HepG2 (cell line): Measurements from ENCODE around the gene FBXO2. TPM values are rescaled to one million over a fixed set of nuclear protein-coding genes. Genes with fewer than 3 reads are reported as not detected.

ENCODE experiments used
- MEF2D ChIP-seq: sonication (generic); formaldehyde crosslinking; IDR thresholded peaks from 2 replicates; pipeline ENCODE4 v1.5.1; 2020; ENCODE audit warnings: mild to moderate bottlenecking, missing genetic modification reagents
- PAF1 ChIP-seq: IDR thresholded peaks from 2 replicates; pipeline ENCODE4 v1.6.1; 2016; ENCODE audit warnings: missing genetic modification reagents, missing compliant biosample characterization
- PRDM15 ChIP-seq: sonication (generic); formaldehyde crosslinking; IDR thresholded peaks from 2 replicates; pipeline ENCODE4 v1.4.0; 2020; ENCODE audit warnings: missing genetic modification reagents
- PRPF4 ChIP-seq: fragments of 200-400 bp; formaldehyde crosslinking; IDR thresholded peaks from 2 replicates; pipeline ENCODE4 v1.6.1; 2016; ENCODE audit warnings: low read length, low read depth; ENCODE audit not compliant: poor library complexity, severe bottlenecking
- SP140L ChIP-seq: sonication (generic); formaldehyde crosslinking; IDR thresholded peaks from 2 replicates; pipeline ENCODE4 v1.4.0; 2020; ENCODE audit warnings: missing genetic modification reagents, borderline replicate concordance
- USF2 ChIP-seq, 2 experiments: sonication (generic) in 1 of 2; formaldehyde crosslinking in 1 of 2; IDR thresholded peaks; 2 replicates each; pipeline versions ENCODE4 v1.5.1 to v1.6.1; 2011 to 2020; ENCODE audit warnings: borderline replicate concordance in 1 of 2, low read depth in 1 of 2, low read length in 1 of 2, mild to moderate bottlenecking in 1 of 2, missing genetic modification reagents in 1 of 2, moderate library complexity in 1 of 2
- YEATS2 ChIP-seq: sonication (generic); formaldehyde crosslinking; IDR thresholded peaks from 2 replicates; pipeline ENCODE4 v1.4.0; 2020; ENCODE audit warnings: missing genetic modification reagents, borderline replicate concordance
- ZBTB20 ChIP-seq: sonication (generic); formaldehyde crosslinking; IDR thresholded peaks from 2 replicates; pipeline ENCODE4 v1.8.1; 2023; ENCODE audit warnings: missing genetic modification reagents, low read depth, mild to moderate bottlenecking, borderline replicate concordance
- ZNF331 ChIP-seq: sonication (generic); formaldehyde crosslinking; IDR thresholded peaks from 2 replicates; pipeline ENCODE4 v1.4.0; 2020; ENCODE audit warnings: missing genetic modification reagents
- ZNF367 ChIP-seq: sonication (generic); formaldehyde crosslinking; IDR thresholded peaks from 2 replicates; pipeline ENCODE4 v1.4.0; 2020; ENCODE audit warnings: missing genetic modification reagents, borderline replicate concordance
- ZNF510 ChIP-seq: sonication (generic); formaldehyde crosslinking; IDR thresholded peaks from 2 replicates; pipeline ENCODE4 v1.4.0; 2020; ENCODE audit warnings: low read depth, mild to moderate bottlenecking, missing genetic modification reagents
- ZNF709 ChIP-seq: sonication (generic); formaldehyde crosslinking; IDR thresholded peaks from 2 replicates; pipeline ENCODE4 v1.5.0; 2020; ENCODE audit warnings: mild to moderate bottlenecking, missing genetic modification reagents
- ZSCAN9 ChIP-seq: IDR thresholded peaks from 2 replicates; pipeline ENCODE4 v1.6.1; 2016; ENCODE audit warnings: borderline replicate concordance
- polyA plus RNA-seq, 8 experiments: library from polyadenylated mRNA; depleted of rRNA in 3 of 8; stranded (reverse) in 7 of 8; unstranded in 1 of 8; fragments of >200 nt; fragmentation: Illumina TruSeq in 4 of 8; extraction: Trizol in 4 of 8; gene quantifications; 2 replicates each; pipeline versions ENCODE4 v1.2.1 to v1.2.3, GENCODE V29; 2011 to 2016; ENCODE audit warnings: low read depth in 4 of 8, missing spikeins in 1 of 8, mixed read lengths in 1 of 8; ENCODE audit not compliant: insufficient read depth in 1 of 8
- total RNA-seq, 5 experiments: library from RNA; depleted of rRNA; stranded (reverse); fragments of >200 nt; fragmentation: Illumina TruSeq; extraction: Trizol; gene quantifications; 2 replicates each; pipeline ENCODE4 v1.2.3, GENCODE V29; 2016; ENCODE audit warnings: low read depth in 1 of 5
- TF ChIP-seq, protein P1 (sequence below): sonication (generic); formaldehyde crosslinking; IDR thresholded peaks from 2 replicates; pipeline ENCODE4 v1.4.0; 2020; ENCODE audit warnings: mild to moderate bottlenecking, missing genetic modification reagents
- TF ChIP-seq, protein P2 (sequence below): sonication (generic); formaldehyde crosslinking; IDR thresholded peaks from 2 replicates; pipeline ENCODE4 v1.8.1; 2022; ENCODE audit warnings: low read depth, mild to moderate bottlenecking, missing genetic modification reagents

The FBXO2 gene
- total and polyA plus RNA-seq, 2 of the 13 experiments (the other 11 are each of a cell fraction or from before 2014, with no cell fraction given) = 79.3 to 112 TPM

DNA sequence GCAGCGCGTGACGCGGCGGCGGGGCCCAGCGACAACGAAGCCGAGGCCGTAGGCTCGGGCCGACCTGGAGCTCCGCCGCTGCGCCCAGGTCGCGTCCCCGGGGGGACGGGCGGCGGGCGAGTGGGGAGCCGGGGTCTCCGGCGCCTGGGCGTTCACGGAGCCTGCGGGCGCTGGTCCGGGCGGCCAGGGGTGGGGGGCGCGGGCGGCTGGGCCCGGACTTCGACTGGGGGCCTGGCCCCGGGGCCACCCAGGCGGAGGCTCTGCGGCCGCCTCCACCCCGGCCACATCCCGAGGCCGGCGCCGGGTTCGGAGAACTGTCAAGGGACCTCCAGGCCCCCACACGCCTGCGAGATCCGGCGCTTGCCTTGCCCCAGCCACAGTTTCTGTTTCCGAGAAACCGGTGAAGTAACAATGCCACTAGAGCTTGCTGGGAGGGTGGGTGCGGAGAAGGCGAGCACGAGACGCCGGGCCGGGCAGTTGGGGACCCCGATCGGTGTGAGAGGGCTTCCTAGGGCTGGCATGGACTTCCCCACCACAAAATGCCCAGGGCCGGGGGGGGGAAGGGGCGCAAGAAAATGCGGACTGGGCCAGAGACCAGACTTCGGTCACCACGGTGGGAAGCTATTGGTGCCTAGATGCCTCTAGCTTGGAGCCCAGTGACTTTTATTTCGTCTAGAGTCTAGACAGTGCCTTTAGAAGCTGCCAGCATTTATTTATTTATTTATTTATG lies 10.3 kb upstream of the FBXO2 start (continued):
- TF ChIP-seq ZBTB20 = no peak
- no peak for TF ChIP-seq PAF1 (CRISPR knock-in tag)
- TF ChIP-seq ZNF510 (CRISPR knock-in tag) = no peak
- TF ChIP-seq PRPF4 = no peak
- 0 out of 2 replicates have a peak, but pooled peaks have one; percentile 54 for TF ChIP-seq ZNF709 (CRISPR knock-in tag)
- TF ChIP-seq MEF2D (CRISPR knock-in tag) = no peak
- TF ChIP-seq, protein P1, sequence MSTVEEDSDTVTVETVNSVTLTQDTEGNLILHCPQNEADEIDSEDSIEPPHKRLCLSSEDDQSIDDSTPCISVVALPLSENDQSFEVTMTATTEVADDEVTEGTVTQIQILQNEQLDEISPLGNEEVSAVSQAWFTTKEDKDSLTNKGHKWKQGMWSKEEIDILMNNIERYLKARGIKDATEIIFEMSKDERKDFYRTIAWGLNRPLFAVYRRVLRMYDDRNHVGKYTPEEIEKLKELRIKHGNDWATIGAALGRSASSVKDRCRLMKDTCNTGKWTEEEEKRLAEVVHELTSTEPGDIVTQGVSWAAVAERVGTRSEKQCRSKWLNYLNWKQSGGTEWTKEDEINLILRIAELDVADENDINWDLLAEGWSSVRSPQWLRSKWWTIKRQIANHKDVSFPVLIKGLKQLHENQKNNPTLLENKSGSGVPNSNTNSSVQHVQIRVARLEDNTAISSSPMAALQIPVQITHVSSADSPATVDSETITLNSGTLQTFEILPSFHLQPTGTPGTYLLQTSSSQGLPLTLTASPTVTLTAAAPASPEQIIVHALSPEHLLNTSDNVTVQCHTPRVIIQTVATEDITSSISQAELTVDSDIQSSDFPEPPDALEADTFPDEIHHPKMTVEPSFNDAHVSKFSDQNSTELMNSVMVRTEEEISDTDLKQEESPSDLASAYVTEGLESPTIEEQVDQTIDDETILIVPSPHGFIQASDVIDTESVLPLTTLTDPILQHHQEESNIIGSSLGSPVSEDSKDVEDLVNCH (CRISPR knock-in tag) = no peak
- TF ChIP-seq, protein P2, sequence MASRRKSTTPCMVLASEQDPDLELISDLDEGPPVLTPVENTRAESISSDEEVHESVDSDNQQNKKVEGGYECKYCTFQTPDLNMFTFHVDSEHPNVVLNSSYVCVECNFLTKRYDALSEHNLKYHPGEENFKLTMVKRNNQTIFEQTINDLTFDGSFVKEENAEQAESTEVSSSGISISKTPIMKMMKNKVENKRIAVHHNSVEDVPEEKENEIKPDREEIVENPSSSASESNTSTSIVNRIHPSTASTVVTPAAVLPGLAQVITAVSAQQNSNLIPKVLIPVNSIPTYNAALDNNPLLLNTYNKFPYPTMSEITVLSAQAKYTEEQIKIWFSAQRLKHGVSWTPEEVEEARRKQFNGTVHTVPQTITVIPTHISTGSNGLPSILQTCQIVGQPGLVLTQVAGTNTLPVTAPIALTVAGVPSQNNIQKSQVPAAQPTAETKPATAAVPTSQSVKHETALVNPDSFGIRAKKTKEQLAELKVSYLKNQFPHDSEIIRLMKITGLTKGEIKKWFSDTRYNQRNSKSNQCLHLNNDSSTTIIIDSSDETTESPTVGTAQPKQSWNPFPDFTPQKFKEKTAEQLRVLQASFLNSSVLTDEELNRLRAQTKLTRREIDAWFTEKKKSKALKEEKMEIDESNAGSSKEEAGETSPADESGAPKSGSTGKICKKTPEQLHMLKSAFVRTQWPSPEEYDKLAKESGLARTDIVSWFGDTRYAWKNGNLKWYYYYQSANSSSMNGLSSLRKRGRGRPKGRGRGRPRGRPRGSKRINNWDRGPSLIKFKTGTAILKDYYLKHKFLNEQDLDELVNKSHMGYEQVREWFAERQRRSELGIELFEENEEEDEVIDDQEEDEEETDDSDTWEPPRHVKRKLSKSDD (CRISPR knock-in tag) = no peak
- TF ChIP-seq PRDM15 (CRISPR knock-in tag) = no peak
- TF ChIP-seq ZNF331 = no peak
- no peak for TF ChIP-seq SP140L
- TF ChIP-seq YEATS2 (CRISPR knock-in tag) = no peak
- TF ChIP-seq ZNF367 = no peak
- no peak for TF ChIP-seq ZSCAN9
- no peak for TF ChIP-seq USF2 (IDR thresholded peaks at IDR 0.05; ENCODE audit: low read depth, low read length)
- TF ChIP-seq USF2 (CRISPR knock-in tag; IDR thresholded peaks at IDR 0.05; ENCODE audit: borderline replicate concordance) = no peak
